AG09309 (cell line): Measurements from ENCODE around the gene MGAT5.

Source experiments
- DNase-seq: peaks from one replicate; pipeline ENCODE4 v3.0.0-alpha.2; 2010; ENCODE audit warnings: low read depth
- H3K4me3 ChIP-seq: 2 replicates; pipeline ENCODE4 v1.5.1; 2011; ENCODE audit warnings: mild to moderate bottlenecking, low read depth, low read length, moderate library complexity; ENCODE audit not compliant: control insufficient read depth
- TF ChIP-seq, protein P1 (sequence below): IDR thresholded peaks from 2 replicates; pipeline ENCODE4 v1.5.1; 2011; ENCODE audit warnings: mild to moderate bottlenecking, low read depth, low read length, inconsistent platforms; ENCODE audit not compliant: insufficient read depth, control insufficient read depth; ENCODE audit errors: missing control alignments

Gene MGAT5

DNA sequence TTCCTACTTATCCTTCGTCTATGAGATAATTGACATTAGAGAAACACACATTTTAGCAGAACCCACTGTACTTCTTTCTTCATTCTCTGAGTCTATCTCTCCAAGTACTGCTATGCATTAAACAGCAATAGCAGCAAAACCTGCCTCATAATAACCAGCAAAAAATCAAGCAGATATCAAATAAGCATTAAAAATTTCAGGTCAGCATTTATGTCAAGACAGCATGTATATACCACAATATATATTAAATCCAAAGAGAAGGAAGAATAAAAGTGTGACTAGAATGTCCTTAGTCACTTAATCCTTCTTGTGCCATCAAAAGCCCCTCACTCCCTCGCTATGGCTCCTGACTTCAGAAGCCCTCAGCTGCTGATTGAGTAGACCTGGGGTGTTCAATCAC, 131.3 kb downstream of the MGAT5 start:
- no peak for DNase-seq
- TF ChIP-seq, protein P1, sequence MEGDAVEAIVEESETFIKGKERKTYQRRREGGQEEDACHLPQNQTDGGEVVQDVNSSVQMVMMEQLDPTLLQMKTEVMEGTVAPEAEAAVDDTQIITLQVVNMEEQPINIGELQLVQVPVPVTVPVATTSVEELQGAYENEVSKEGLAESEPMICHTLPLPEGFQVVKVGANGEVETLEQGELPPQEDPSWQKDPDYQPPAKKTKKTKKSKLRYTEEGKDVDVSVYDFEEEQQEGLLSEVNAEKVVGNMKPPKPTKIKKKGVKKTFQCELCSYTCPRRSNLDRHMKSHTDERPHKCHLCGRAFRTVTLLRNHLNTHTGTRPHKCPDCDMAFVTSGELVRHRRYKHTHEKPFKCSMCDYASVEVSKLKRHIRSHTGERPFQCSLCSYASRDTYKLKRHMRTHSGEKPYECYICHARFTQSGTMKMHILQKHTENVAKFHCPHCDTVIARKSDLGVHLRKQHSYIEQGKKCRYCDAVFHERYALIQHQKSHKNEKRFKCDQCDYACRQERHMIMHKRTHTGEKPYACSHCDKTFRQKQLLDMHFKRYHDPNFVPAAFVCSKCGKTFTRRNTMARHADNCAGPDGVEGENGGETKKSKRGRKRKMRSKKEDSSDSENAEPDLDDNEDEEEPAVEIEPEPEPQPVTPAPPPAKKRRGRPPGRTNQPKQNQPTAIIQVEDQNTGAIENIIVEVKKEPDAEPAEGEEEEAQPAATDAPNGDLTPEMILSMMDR = no peak
- no peak overlapping the region for H3K4me3 ChIP-seq

DNA sequence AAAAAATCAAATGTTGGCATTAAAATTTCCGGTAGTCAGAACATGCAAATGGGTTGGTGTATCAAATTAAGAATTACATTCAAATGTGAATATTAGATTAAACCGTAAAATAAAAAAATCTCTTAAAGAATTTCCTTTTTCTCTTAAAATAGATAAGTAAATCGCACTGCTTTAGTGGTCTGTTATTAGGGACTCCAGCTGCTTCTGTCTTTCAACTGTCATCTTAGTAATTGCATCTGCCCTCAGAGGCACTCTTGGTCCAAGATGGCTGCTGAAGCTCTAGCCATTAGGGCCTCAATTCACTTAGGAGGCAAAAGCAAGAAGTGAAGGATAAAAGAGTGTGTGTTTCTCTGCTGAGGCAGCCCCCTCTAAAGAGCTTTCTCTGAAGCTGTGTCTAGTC, 132.4 kb downstream of the MGAT5 start:
- H3K4me3 ChIP-seq = no peak overlapping the region
- no peak for DNase-seq
- TF ChIP-seq, protein P1 = no peak

GRCh38 chr2:134389381-134389780, 135.5 kb downstream of the MGAT5 start:
- DNase-seq = no peak
- H3K4me3 ChIP-seq = no peak overlapping the region
- TF ChIP-seq, protein P1 = no peak

DNA sequence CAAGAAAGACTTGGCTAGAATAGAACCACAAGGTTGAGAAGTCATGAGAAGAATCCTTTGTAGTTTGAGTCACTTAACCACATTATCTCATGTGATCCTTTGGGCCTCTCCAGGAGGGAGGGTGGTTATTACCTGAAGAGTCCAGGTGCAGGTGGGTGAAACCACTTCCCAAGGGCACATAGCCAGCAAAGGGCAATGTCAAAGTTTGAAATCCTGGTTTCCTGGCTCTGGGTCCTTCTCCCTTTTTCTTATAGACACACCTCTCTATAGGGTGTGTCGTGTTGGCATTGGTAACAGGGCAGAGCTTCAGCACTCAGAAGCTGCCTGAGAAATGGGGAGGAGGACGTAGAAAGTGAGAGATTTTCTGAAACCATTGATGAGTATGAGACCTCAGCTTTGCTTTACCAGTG, 137.9 kb downstream of the MGAT5 start:
- TF ChIP-seq, protein P1 = no peak
- DNase-seq = no peak
- no peak overlapping the region for H3K4me3 ChIP-seq

DNA sequence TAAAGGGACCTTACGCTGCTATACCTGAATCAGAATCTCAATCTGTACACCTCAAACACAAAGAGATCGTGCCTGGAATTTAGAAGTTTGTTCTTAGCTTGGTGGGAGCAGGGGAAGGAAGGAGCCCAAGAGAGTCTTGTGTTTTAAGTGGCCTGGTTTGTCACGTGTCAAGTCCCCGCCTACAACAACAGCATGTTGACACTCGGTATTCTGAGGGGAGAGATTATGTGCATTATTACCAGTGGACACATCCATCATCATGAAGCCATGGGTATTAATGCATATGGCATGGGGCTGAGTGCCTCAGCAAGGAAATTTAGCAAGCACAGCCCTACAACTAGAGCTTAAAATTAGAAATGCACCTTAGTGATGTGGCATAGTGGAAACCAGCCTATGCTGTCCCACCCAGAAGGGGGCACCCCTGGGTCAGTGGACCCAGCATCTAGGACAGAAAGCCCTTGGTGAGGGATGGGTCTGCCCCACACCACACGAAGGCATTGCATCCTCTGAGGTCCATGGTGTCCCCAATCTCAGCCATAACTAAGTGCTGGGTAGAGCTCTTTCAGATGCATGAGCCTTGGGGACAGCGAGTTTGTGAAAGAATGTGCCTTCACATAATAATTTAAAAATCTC, 138.7 kb downstream of the MGAT5 start:
- DNase-seq = no peak
- TF ChIP-seq, protein P1 = no peak
- H3K4me3 ChIP-seq = no peak overlapping the region

- TF ChIP-seq, protein P1 = no peak
- H3K4me3 ChIP-seq = no peak overlapping the region
- DNase-seq = no peak
Observed at GRCh38 chr2:134393075-134393461, 139.2 kb downstream of the MGAT5 start.
